Sigmoid colon (tissue), 3 donors: Measurements from ENCODE around the gene TRH.

Experiments used
- CTCF ChIP-seq, 4 experiments: fragments of 450-650 bp in 3 of 4; fragments of 200-600 bp in 1 of 4; IDR thresholded peaks; one replicate each; pipeline ENCODE4 v1.5.1; 2016 to 2019; ENCODE audit warnings: antibody characterized with exemption in 4 of 4, mild to moderate bottlenecking in 3 of 4, moderate library complexity in 2 of 4
- POLR2A ChIP-seq, 2 donors: fragments of 450-650 bp; IDR thresholded peaks; one replicate each; pipeline ENCODE4 v1.6.1; 2016; ENCODE audit warnings: antibody characterized with exemption in 2 of 2, mild to moderate bottlenecking in 2 of 2, moderate library complexity in 2 of 2

- no peak for TF ChIP-seq CTCF (IDR thresholded peaks at IDR 0.05)
- no peak for TF ChIP-seq POLR2A (IDR thresholded peaks at IDR 0.05)
Observed at GRCh38 chr3:129992781-129993180, 18.3 kb downstream of the TRH start.
